HCT116 (cell line): ENCODE data around the gene PLGRKT. TPM values are rescaled to one million over a fixed set of nuclear protein-coding genes. Genes with fewer than 3 reads are reported as not detected.

Experiments used
- ATAC-seq: fragments of 200-7000 bp; cut with Tn5 transposase; 2 replicates; pipeline ENCODE4 v1.9.1; 2020; ENCODE audit warnings: mild to moderate bottlenecking, moderate library complexity
- BruUV-seq: library from RNA; stranded (reverse); fragments of 400-500 nt; replicated peaks from 2 replicates; lab custom pipeline; 2021; lab: Mats Ljungman, UMichigan
- CTCF ChIA-PET: fragments of 300-600 bp; sonication (Branson Sonifier 250); formaldehyde crosslinking; loops from one replicate; lab custom pipeline; 2021; ENCODE audit warnings: antibody characterized with exemption; lab: Charles Lee
- POLR2A ChIA-PET: fragments of 300-600, 350-600 bp; sonication (Branson Sonifier 250); formaldehyde crosslinking; loops from one replicate; lab custom pipeline; 2021; ENCODE audit warnings: antibody characterized with exemption; lab: Charles Lee
- RAD21 ChIA-PET, 2 experiments: fragments of 300-600 bp; sonication (Branson Sonifier 250); formaldehyde crosslinking; loops; one replicate each; lab custom pipeline; 2023; ENCODE audit warnings: low total read pairs in 2 of 2; ENCODE audit not compliant: uncharacterized antibody in 2 of 2, unreplicated experiment in 2 of 2, low non-redundant PET in 1 of 2; lab: Charles Lee
- DNase-seq: peaks from one replicate; pipeline ENCODE4 v3.0.0-alpha.2; 2010; ENCODE audit warnings: low read depth, low spot score
- H2AFZ ChIP-seq: fragments of 200-600 bp; shearing (Covaris generic), sonication (generic); 2 replicates; pipeline ENCODE4 v1.6.1; 2017; ENCODE audit warnings: low read depth, mixed run types, mixed read lengths, antibody characterized with exemption, low read length; ENCODE audit not compliant: poor library complexity, severe bottlenecking
- H3K27ac ChIP-seq: 2 replicates; pipeline ENCODE4 v1.5.1; 2012; ENCODE audit warnings: low read depth, low read length
- H3K27me3 ChIP-seq: fragments of 200-600 bp; sonication (generic); 2 replicates; pipeline ENCODE4 v1.6.1; 2016; ENCODE audit warnings: mixed run types, low read length, mixed read lengths; ENCODE audit not compliant: insufficient read depth
- H3K36me3 ChIP-seq, 2 experiments: fragments of 200-500 bp in 1 of 2; fragments of 200-600 bp in 1 of 2; sonication (Bioruptor generic) in 1 of 2; sonication (generic) in 1 of 2; 2 replicates each; pipeline versions ENCODE4 v1.5.1 to v1.6.1; 2014 to 2016; ENCODE audit warnings: low read length in 2 of 2, inconsistent platforms in 1 of 2, mixed read lengths in 1 of 2, mixed run types in 1 of 2; ENCODE audit not compliant: insufficient read depth in 2 of 2, control insufficient read depth in 1 of 2
- H3K4me1 ChIP-seq, 2 experiments: fragments of 200-600 bp in 1 of 2; sonication (generic) in 1 of 2; 2 replicates each; pipeline versions ENCODE4 v1.5.1 to v1.6.1; 2012 to 2017; ENCODE audit warnings: low read length in 2 of 2, inconsistent platforms in 1 of 2, mild to moderate bottlenecking in 1 of 2, mixed read lengths in 1 of 2, mixed run types in 1 of 2, moderate library complexity in 1 of 2; ENCODE audit not compliant: insufficient read depth in 2 of 2, control insufficient read depth in 1 of 2
- H3K4me2 ChIP-seq: fragments of 200-600 bp; sonication (generic); 2 replicates; pipeline ENCODE4 v1.6.1; 2017; ENCODE audit warnings: mixed run types, low read length, mixed read lengths
- H3K4me3 ChIP-seq, 2 experiments: fragments of 200-600 bp in 1 of 2; sonication (generic) in 1 of 2; replicated peaks in 1 of 2; 2 replicates each; pipeline ENCODE4 v1.5.1; 2011 to 2016; ENCODE audit warnings: low read length in 2 of 2, control low read depth in 1 of 2, low read depth in 1 of 2, mild to moderate bottlenecking in 1 of 2, mixed read lengths in 1 of 2, mixed run types in 1 of 2
- H3K79me2 ChIP-seq: fragments of 200-600 bp; sonication (generic); 2 replicates; pipeline ENCODE4 v1.6.1; 2017; ENCODE audit warnings: mild to moderate bottlenecking, mixed run types, low read length, moderate library complexity, mixed read lengths; ENCODE audit not compliant: insufficient read depth
- H3K9ac ChIP-seq: fragments of 200-600 bp; sonication (generic); 2 replicates; pipeline ENCODE4 v1.6.1; 2016; ENCODE audit warnings: low read length, mixed read lengths
- H3K9me2 ChIP-seq: fragments of 200-600 bp; sonication (generic), shearing (Covaris generic); 2 replicates; pipeline ENCODE4 v1.6.1; 2017; ENCODE audit warnings: mixed run types, mild to moderate bottlenecking, moderate library complexity; ENCODE audit not compliant: insufficient read depth
- H3K9me3 ChIP-seq, 2 experiments: fragments of 200-500 bp in 1 of 2; fragments of 200-600 bp in 1 of 2; sonication (Bioruptor generic) in 1 of 2; sonication (generic) in 1 of 2; 2 replicates each; pipeline ENCODE4 v1.6.1; 2014 to 2017; ENCODE audit warnings: low read length in 2 of 2, mixed read lengths in 2 of 2, inconsistent platforms in 1 of 2, low read depth in 1 of 2, mild to moderate bottlenecking in 1 of 2, mixed run types in 1 of 2, moderate library complexity in 1 of 2; ENCODE audit not compliant: control insufficient read depth in 1 of 2, insufficient read depth in 1 of 2
- H4K20me1 ChIP-seq: fragments of 200-600 bp; sonication (generic), shearing (Covaris generic); 2 replicates; pipeline ENCODE4 v1.6.1; 2017; ENCODE audit warnings: mixed run types, mild to moderate bottlenecking, moderate library complexity; ENCODE audit not compliant: insufficient read depth
- EGR1 ChIP-seq: IDR thresholded peaks from 2 replicates; pipeline ENCODE4 v1.6.1; 2012; ENCODE audit warnings: low read depth
- JUND ChIP-seq: IDR thresholded peaks from 2 replicates; pipeline ENCODE4 v1.6.1; 2012
- POLR2A ChIP-seq: IDR thresholded peaks from 2 replicates; pipeline ENCODE4 v1.7.0; 2011; ENCODE audit warnings: borderline replicate concordance; ENCODE audit not compliant: insufficient read depth, insufficient read length; ENCODE audit errors: extremely low read depth
- SIN3A ChIP-seq: IDR thresholded peaks from 2 replicates; pipeline ENCODE4 v1.6.1; 2012; ENCODE audit warnings: low read depth
- SP1 ChIP-seq: IDR thresholded peaks from 2 replicates; pipeline ENCODE4 v1.6.1; 2012; ENCODE audit warnings: low read depth
- intact Hi-C: fragments of 100-400 bp; cut with micrococcal nuclease; formaldehyde crosslinking; loops from 2 replicates; pipeline ENCODE4 v1.10.0; 2022
- total RNA-seq: library from RNA; stranded (reverse); gene quantifications from one replicate; pipeline ENCODE4 v1.2.1, GENCODE V29; 2021; ENCODE audit not compliant: unreplicated experiment
- TF ChIP-seq, protein P1 (sequence below): IDR thresholded peaks from 2 replicates; pipeline ENCODE4 v1.6.1; 2012; ENCODE audit warnings: low read depth
- TF ChIP-seq, protein P2 (sequence below): IDR thresholded peaks from 2 replicates; pipeline ENCODE4 v1.6.1; 2011; ENCODE audit warnings: mild to moderate bottlenecking, low read length, moderate library complexity; ENCODE audit not compliant: insufficient replicate concordance; ENCODE audit errors: extremely low read depth
- TF ChIP-seq, protein P3 (sequence below), 3 experiments: fragments of 200-600 bp in 1 of 3; sonication (generic) in 1 of 3; IDR thresholded peaks in 2 of 3; conservative IDR thresholded peaks in 1 of 3; 2 replicates each; pipeline ENCODE4 v1.5.1; 2012 to 2017; ENCODE audit warnings: low read depth in 2 of 3, low read length in 2 of 3, antibody characterized with exemption in 1 of 3, borderline replicate concordance in 1 of 3, control low read depth in 1 of 3, mild to moderate bottlenecking in 1 of 3, mixed read lengths in 1 of 3, mixed run types in 1 of 3, moderate library complexity in 1 of 3; ENCODE audit not compliant: insufficient read depth in 1 of 3

Gene PLGRKT
- total RNA-seq, 1 experiment from 2014 or later: 23.8 TPM

DNA sequence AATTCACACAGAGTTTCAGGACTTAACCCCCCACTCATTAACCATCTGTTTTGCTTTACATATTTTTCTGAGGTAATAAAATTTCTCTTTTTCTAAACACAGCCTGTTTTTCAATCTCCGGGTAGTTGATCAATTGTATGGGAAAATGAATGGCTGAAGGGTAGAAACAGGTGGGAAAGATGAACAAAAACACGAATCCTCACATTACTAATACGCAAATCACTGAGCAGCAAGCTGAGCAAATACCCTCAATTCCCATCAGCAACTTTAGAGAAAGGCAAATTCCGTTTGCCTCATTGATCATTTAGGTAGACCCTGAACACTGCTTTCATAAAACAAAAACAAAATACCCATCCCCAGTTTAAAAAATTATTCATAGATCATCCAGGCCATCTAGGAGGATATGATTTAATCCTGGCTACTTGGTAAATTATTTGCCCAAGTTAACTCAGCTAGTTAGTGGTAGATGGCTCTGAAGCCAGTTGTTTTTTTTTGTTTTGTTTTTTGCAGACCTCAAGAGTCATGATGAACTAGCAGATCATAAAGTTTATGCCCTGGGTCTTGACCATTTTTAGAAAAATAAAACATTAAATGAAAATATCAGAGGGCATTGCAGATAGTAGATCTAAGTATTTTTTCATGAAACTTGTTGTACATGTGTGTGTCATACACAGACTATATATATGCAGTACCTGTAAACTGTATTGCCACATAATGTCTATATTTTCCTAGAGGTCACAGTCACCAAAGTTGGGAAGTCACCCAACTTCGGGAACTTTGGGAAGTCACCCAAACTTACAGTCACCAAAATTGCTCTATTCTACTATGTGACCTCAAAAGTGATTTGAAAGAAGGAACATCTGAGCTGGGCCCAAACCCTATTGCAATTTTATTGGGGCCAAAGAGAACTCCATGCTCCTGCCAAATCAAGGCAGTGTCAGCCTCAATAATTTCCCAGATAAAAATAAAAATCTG, 11.0 kb upstream of the PLGRKT start:
- no peak overlapping the region for H3K27ac ChIP-seq
- no peaks in the 10 kb centered on the region for H3K27me3 ChIP-seq
- H3K36me3 ChIP-seq: no peaks in the 10 kb centered on the region
- RAD21 ChIA-PET: no interaction called here
- intact Hi-C loops: loop anchor here (10.0 kb wide), 1 partner anchor 844 kb away; no protein-coding TSS in a partner anchor
- ATAC-seq: no peak
- H3K9me2 ChIP-seq: no peaks in the 10 kb centered on the region
- peak overlapping the region; percentile 93 for H2AFZ ChIP-seq
- no peak for TF ChIP-seq SIN3A
- TF ChIP-seq JUND: no peak
- TF ChIP-seq POLR2A: no peak
- TF ChIP-seq, protein P1, sequence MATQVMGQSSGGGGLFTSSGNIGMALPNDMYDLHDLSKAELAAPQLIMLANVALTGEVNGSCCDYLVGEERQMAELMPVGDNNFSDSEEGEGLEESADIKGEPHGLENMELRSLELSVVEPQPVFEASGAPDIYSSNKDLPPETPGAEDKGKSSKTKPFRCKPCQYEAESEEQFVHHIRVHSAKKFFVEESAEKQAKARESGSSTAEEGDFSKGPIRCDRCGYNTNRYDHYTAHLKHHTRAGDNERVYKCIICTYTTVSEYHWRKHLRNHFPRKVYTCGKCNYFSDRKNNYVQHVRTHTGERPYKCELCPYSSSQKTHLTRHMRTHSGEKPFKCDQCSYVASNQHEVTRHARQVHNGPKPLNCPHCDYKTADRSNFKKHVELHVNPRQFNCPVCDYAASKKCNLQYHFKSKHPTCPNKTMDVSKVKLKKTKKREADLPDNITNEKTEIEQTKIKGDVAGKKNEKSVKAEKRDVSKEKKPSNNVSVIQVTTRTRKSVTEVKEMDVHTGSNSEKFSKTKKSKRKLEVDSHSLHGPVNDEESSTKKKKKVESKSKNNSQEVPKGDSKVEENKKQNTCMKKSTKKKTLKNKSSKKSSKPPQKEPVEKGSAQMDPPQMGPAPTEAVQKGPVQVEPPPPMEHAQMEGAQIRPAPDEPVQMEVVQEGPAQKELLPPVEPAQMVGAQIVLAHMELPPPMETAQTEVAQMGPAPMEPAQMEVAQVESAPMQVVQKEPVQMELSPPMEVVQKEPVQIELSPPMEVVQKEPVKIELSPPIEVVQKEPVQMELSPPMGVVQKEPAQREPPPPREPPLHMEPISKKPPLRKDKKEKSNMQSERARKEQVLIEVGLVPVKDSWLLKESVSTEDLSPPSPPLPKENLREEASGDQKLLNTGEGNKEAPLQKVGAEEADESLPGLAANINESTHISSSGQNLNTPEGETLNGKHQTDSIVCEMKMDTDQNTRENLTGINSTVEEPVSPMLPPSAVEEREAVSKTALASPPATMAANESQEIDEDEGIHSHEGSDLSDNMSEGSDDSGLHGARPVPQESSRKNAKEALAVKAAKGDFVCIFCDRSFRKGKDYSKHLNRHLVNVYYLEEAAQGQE: no peak
- TF ChIP-seq SP1: no peak
- TF ChIP-seq EGR1: no peak
- TF ChIP-seq, protein P2, sequence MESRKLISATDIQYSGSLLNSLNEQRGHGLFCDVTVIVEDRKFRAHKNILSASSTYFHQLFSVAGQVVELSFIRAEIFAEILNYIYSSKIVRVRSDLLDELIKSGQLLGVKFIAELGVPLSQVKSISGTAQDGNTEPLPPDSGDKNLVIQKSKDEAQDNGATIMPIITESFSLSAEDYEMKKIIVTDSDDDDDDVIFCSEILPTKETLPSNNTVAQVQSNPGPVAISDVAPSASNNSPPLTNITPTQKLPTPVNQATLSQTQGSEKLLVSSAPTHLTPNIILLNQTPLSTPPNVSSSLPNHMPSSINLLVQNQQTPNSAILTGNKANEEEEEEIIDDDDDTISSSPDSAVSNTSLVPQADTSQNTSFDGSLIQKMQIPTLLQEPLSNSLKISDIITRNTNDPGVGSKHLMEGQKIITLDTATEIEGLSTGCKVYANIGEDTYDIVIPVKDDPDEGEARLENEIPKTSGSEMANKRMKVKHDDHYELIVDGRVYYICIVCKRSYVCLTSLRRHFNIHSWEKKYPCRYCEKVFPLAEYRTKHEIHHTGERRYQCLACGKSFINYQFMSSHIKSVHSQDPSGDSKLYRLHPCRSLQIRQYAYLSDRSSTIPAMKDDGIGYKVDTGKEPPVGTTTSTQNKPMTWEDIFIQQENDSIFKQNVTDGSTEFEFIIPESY: no peak
- TF ChIP-seq, protein P3, sequence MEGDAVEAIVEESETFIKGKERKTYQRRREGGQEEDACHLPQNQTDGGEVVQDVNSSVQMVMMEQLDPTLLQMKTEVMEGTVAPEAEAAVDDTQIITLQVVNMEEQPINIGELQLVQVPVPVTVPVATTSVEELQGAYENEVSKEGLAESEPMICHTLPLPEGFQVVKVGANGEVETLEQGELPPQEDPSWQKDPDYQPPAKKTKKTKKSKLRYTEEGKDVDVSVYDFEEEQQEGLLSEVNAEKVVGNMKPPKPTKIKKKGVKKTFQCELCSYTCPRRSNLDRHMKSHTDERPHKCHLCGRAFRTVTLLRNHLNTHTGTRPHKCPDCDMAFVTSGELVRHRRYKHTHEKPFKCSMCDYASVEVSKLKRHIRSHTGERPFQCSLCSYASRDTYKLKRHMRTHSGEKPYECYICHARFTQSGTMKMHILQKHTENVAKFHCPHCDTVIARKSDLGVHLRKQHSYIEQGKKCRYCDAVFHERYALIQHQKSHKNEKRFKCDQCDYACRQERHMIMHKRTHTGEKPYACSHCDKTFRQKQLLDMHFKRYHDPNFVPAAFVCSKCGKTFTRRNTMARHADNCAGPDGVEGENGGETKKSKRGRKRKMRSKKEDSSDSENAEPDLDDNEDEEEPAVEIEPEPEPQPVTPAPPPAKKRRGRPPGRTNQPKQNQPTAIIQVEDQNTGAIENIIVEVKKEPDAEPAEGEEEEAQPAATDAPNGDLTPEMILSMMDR (IDR thresholded peaks at IDR 0.05 in 2 of 3, conservative IDR thresholded peaks at IDR 0.05 in 1 of 3; ENCODE audit: borderline replicate concordance in 1 of 3, insufficient read depth in 1 of 3, low read depth in 2 of 3, low read length in 2 of 3): no peak
- TF ChIP-seq, all 23 proteins: peak for 0
- H4K20me1 ChIP-seq: no peaks in the 10 kb centered on the region
- DNase-seq: no peak
- no peaks in the 10 kb centered on the region for H3K9me3 ChIP-seq
- CTCF ChIA-PET: interaction anchor here (1.6 kb wide), 1 partner anchor 152 kb away, joined by 6 read pairs; no protein-coding TSS in a partner anchor
- H3K4me3 ChIP-seq: no peak overlapping the region
- POLR2A ChIA-PET: interaction anchor here (1.4 to 2.0 kb wide), 2 partner anchors 11 to 180 kb away, joined by 6 to 7 read pairs; partner anchors contain the start of genes PLGRKT and RIC1
- BruUV-seq: no TSS peak
- H3K4me1 ChIP-seq: peaks cover 7 to 30% of the 10 kb centered on the region in 2 experiments
- H3K9ac ChIP-seq: no peak overlapping the region
- no peak overlapping the region for H3K4me2 ChIP-seq
- no peaks in the 10 kb centered on the region for H3K79me2 ChIP-seq
